ENCODE measurements around the gene TRNAU1AP. TPM values are rescaled to one million over a fixed set of nuclear protein-coding genes. Genes with fewer than 3 reads are reported as not detected.
"Not testable (repeated sequence)": the region's sequence is repeated elsewhere in the genome, so short reads cannot be mapped to it uniquely, and the experiment has no call there.

Gene TRNAU1AP
- total RNA-seq, 1 donor from 2014 or later, result 25.5 TPM

DNA sequence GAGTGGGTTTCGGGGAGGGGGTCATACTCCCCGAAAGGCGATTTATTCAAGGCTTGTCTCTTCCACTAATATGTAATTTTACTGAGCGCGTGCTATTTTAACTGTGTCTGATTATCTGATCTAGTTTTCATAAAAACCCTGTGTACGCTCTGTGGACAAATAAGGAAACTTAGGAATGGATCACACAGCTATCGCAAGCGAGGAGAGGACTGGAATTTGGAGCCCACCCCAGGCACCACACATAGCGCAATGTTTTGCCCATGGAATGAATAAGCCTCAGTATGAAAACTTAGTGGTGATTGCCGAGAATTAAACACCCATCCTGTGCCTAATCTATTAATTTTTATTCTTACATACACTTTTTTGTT lies 29.3 kb downstream of the TRNAU1AP start:
- H3K9me3 Mint-ChIP-seq, result no peaks in the 10 kb centered on the region
- peak overlapping the region; percentile 92 for H3K4me3 Mint-ChIP-seq
- TF ChIP-seq, protein P1, sequence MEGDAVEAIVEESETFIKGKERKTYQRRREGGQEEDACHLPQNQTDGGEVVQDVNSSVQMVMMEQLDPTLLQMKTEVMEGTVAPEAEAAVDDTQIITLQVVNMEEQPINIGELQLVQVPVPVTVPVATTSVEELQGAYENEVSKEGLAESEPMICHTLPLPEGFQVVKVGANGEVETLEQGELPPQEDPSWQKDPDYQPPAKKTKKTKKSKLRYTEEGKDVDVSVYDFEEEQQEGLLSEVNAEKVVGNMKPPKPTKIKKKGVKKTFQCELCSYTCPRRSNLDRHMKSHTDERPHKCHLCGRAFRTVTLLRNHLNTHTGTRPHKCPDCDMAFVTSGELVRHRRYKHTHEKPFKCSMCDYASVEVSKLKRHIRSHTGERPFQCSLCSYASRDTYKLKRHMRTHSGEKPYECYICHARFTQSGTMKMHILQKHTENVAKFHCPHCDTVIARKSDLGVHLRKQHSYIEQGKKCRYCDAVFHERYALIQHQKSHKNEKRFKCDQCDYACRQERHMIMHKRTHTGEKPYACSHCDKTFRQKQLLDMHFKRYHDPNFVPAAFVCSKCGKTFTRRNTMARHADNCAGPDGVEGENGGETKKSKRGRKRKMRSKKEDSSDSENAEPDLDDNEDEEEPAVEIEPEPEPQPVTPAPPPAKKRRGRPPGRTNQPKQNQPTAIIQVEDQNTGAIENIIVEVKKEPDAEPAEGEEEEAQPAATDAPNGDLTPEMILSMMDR (IDR thresholded peaks at IDR 0.05; ENCODE audit: unreplicated experiment), result no peak
- no peaks in the 10 kb centered on the region for H3K27me3 Mint-ChIP-seq (ENCODE audit: low read depth)
- peaks cover 19% of the 10 kb centered on the region for H3K36me3 Mint-ChIP-seq
- peak overlapping the region; percentile 97 for H3K27ac Mint-ChIP-seq
- peaks cover 25% of the 10 kb centered on the region for H3K4me1 Mint-ChIP-seq
- no peak for DNase-seq (ENCODE audit: low spot score in 2 of 2, unreplicated experiment in 2 of 2)

DNA sequence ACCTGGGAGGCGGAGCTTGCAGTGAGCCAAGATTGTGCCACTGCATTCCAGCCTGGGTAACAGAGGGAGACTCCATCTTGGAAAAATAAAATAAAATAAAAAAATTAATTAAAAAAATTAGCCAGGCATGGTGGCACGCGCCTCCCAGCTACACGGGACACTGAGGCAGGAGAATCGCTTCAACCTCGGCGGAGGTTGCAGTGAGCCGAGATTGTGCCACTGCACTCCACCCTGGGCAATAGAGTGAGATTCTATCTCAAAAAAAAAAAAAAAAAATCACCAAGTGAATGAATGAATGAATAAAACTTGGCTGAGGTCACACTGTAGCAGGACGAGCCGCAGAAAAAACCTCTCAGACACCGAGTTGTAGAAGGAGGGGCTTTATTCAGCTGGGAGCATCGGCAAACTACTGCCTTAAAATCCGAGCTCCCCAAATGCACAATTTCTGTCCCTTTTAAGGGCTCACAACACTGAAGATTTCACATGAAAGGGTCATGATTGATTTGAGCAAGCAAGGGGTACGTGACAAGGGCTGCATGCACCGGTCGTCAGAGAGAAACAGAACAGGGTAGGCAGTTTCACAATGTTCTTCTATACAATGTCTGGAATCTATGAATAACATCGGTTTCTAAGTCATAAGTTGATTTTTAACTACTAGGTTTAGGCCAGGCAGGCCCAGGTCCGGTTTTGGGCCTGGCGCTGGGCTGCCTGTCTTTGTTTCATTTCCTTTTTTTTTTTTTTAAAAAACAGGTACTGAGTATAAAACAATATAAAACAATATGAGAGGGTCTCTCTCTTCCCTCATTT lies 33.9 kb downstream of the TRNAU1AP start:
- not testable (repeated sequence) for H3K27me3 Mint-ChIP-seq (ENCODE audit: low read depth); H3K27ac Mint-ChIP-seq; H3K36me3 Mint-ChIP-seq; DNase-seq (ENCODE audit: low spot score in 2 of 2, unreplicated experiment in 2 of 2); H3K4me3 Mint-ChIP-seq; H3K4me1 Mint-ChIP-seq; H3K9me3 Mint-ChIP-seq

DNA sequence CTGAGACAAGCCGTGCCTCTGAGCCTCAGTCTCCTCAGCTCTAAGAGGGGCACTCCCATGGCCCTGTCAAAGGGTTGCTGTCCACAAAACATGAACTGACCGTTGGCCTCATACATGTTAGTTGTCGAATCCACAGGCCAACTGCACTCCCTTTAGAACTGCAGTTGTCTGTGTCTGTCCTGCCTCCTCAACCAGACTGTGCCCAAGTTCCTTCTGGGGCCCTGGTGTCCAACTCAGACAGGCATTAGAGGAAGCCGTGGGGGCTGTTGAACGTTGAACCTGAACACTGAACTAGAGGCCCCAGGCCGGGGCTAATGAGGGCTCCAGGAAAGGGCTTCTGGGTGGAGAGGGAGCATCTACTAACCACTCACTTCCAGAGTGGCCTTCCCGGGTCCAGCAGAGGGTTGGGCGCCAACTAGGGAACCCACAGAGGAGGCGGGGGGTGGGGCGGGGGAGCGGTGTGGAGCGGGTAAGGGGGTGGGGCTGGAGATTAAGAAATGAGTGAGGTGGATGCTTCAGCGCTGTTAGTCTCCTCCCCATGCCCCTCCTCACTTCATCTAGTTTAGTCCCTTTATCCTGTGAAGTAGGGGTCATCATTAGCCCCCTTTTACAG lies 38.9 kb downstream of the TRNAU1AP start, which contains the start of gene RAB42:
TSS of gene RAB42 (plus strand) at position 558 of the 613 bp plus-strand sequence. CDS start 247 bp downstream, outside the sequence.
- Mint-ChIP-seq H3K27me3 (ENCODE audit: low read depth) (peaks cover 3% of the 10 kb centered on the region), H3K9me3 (no peaks in the 10 kb centered on the region), H3K4me3 (peak within 1 kb of the TSS; percentile 78), H3K4me1 (peaks cover 5% of the 10 kb centered on the region), H3K27ac (peak within 1 kb of the TSS; percentile 64), H3K36me3 (no peaks in the 10 kb centered on the region)
- TF ChIP-seq, protein P1 (IDR thresholded peaks at IDR 0.05; ENCODE audit: unreplicated experiment), result no peak
- DNase-seq (ENCODE audit: low spot score in 2 of 2, unreplicated experiment in 2 of 2), result no peak

DNA sequence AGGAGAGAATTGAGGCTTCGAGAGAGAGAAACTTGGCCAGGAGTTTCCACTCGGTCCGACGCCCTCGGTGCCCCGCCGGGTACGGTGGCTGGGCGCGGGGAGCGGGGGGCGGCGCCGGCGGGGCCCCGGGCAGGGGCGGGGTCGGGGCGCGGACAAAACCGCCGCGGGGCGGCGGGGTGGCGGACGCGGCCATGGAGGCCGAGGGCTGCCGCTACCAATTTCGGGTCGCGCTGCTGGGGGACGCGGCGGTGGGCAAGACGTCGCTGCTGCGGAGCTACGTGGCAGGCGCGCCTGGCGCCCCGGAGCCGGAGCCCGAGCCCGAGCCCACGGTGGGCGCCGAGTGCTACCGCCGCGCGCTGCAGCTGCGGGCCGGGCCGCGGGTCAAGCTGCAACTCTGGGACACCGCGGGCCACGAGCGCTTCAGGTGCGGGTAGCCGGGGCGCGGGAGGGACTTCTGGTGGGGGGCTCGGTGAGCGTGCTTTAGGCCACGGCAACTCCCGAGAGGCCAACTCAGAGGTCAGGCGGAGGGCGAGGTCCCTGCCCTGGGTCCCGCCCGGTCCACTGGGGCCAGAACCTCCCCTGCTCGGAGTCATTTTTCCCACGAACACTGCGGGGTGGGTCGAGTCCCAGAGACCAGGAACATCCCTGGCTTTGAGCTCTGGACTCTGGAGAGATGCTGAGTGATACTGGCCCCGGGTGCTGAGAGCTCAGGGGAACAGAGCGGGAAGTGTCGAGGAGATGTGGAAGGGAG lies 39.6 kb downstream of the TRNAU1AP start:
- Mint-ChIP-seq H3K4me3 (peak overlapping the region; percentile 78), H3K4me1 (peaks cover 5% of the 10 kb centered on the region), H3K27me3 (ENCODE audit: low read depth) (peaks cover 3% of the 10 kb centered on the region), H3K9me3 (no peaks in the 10 kb centered on the region), H3K27ac (peak overlapping the region; percentile 64), H3K36me3 (no peaks in the 10 kb centered on the region)
- TF ChIP-seq, protein P1 (IDR thresholded peaks at IDR 0.05; ENCODE audit: unreplicated experiment), result no peak
- peak in 1 of 2 experiments; percentile 45 for DNase-seq (ENCODE audit: low spot score in 2 of 2, unreplicated experiment in 2 of 2)

DNA sequence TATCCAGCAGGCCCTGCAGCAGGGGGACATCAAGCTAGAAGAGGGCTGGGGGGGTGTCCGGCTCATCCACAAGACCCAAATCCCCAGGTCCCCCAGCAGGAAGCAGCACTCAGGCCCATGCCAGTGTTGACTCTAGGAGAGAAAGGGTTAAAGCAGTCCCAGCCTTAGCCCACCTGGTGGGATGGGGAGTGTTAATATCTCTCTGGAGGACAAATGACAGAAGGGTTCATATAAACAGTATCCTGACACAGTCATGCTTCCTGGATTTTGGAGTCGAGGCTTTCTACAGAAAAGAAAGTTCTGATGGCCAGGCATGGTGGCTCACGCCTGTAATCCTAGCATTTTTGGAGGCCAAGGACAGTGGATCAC lies 41.1 kb downstream of the TRNAU1AP start:
- H3K4me3 Mint-ChIP-seq; H3K4me1 Mint-ChIP-seq; DNase-seq (ENCODE audit: low spot score in 2 of 2, unreplicated experiment in 2 of 2); H3K27me3 Mint-ChIP-seq (ENCODE audit: low read depth); H3K27ac Mint-ChIP-seq; H3K9me3 Mint-ChIP-seq; H3K36me3 Mint-ChIP-seq: not testable (repeated sequence)

DNA sequence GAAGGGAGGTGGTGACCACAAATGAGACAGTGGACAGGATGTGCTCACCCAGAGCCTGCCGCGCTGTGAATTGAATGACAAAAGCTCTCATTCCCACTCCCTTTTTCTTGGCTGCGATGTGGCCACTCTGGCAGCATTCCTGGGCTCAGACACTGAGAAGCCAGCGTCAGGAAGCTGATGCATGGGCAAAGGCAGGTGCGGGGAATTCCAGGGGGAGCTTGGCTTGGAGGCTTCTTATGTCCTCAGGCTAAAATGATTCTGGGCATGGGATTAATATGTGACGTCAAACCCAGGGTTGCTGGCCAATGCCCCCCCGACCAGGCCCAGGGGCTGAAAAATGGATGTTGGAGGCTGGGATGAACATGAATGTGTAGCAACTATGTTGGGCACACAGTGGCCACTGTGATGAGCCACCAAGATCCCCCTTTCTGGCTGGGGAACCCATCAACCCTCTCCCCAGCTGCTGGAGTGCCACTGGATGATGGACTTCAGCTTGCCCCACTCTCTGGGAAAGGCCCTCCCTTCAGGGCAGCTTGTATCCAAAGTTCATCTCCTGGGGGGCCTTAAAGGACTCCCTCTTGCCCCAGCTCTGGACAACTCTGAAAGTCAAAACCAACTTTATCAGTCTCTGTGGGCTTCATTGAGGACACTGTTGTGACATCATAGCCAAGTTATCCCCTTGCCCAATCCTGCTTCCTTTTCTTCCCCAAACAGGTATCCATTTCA lies 42.0 kb downstream of the TRNAU1AP start:
- not testable (repeated sequence) for H3K4me3 Mint-ChIP-seq; H3K27me3 Mint-ChIP-seq (ENCODE audit: low read depth); DNase-seq (ENCODE audit: low spot score in 2 of 2, unreplicated experiment in 2 of 2); H3K27ac Mint-ChIP-seq; H3K4me1 Mint-ChIP-seq; H3K9me3 Mint-ChIP-seq; H3K36me3 Mint-ChIP-seq
